Peyer's patch (tissue), 4 donors: ENCODE results near the gene LY6G6F. TPM values are rescaled to one million over a fixed set of nuclear protein-coding genes. Genes with fewer than 3 reads are reported as not detected.

Experiments used
- DNase-seq, 3 donors: peaks; one replicate each; pipeline ENCODE4 v3.0.0-alpha.2; 2017 to 2019
- H3K27ac ChIP-seq, 4 donors: fragments of 200-600 bp; sonication (generic); one replicate each; pipeline ENCODE4 v1.5.1; 2016 to 2019
- H3K27me3 ChIP-seq, 2 donors: fragments of 200-600 bp; sonication (generic); one replicate each; pipeline ENCODE4 v1.5.1; 2019
- H3K36me3 ChIP-seq, 3 donors: fragments of 200-600 bp; sonication (generic); one replicate each; pipeline ENCODE4 v1.5.1; 2016 to 2019
- H3K4me1 ChIP-seq, 4 donors: fragments of 200-600 bp; sonication (generic); one replicate each; pipeline ENCODE4 v1.5.1; 2016 to 2019
- H3K4me3 ChIP-seq, 4 donors: fragments of 200-600 bp; sonication (generic); 1 replicate in 3 of 4; 2 replicates in 1 of 4; pipeline ENCODE4 v1.5.1; 2016 to 2019; ENCODE audit warnings: mild to moderate bottlenecking in 1 of 4
- H3K9me3 ChIP-seq, 4 donors: fragments of 200-600 bp; sonication (generic); one replicate each; pipeline ENCODE4 v1.5.1; 2016 to 2019; ENCODE audit warnings: mild to moderate bottlenecking in 1 of 4
- POLR2A ChIP-seq, 2 donors: fragments of 450-650 bp; IDR thresholded peaks; one replicate each; pipeline ENCODE4 v1.5.1; 2017; ENCODE audit warnings: antibody characterized with exemption in 2 of 2, mild to moderate bottlenecking in 2 of 2, moderate library complexity in 2 of 2
- small RNA-seq, 2 donors: library from RNA; depleted of rRNA; stranded (forward); fragments of <200 nt; gene quantifications; one replicate each; pipeline ENCODE3, GENCODE V24; 2016
- total RNA-seq, 4 donors: library from RNA; depleted of rRNA; stranded (reverse); fragments of >200 nt; gene quantifications; one replicate each; pipeline ENCODE4 v1.1.0, GENCODE V29; 2016
- TF ChIP-seq, protein P1 (sequence below), 6 experiments: fragments of 450-650 bp in 4 of 6; fragments of 200-600 bp in 2 of 6; sonication (generic) in 1 of 6; IDR thresholded peaks; one replicate each; pipeline ENCODE4 v1.5.1; 2017 to 2019; ENCODE audit warnings: antibody characterized with exemption in 6 of 6, mild to moderate bottlenecking in 3 of 6, moderate library complexity in 1 of 6

LY6G6F gene
- total RNA-seq, 4 donors from 2014 or later, result not detected

DNA sequence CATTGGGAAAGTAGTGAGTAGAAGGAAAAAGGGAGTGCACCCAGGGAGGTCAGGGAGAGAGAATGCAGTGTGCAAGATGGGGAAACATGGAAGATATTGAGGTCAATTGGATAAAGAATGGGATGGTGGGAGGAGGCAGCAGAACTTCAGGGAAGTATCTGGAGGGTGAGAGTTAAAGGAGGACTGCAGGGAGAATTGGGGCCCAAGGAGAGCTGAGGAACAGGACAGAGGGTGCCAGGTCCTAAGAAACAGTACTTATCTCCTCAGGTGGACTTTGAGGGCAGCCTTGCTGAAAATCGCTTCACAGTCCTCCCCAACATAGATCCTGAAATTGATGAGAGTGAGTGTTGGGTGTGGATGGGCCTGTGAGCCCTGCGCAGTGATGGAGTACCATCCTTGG, 51.6 kb downstream of the LY6G6F start:
- Histone ChIP-seq H3K27me3 (no peaks in the 10 kb centered on the region), H3K4me3 (no peak overlapping the region), H3K9me3 (no peaks in the 10 kb centered on the region), H3K36me3 (no peaks in the 10 kb centered on the region), H3K27ac (no peak overlapping the region), H3K4me1 (peaks cover 0 to 13% (median 0%) of the 10 kb centered on the region in 4 donors)
- DNase-seq, result no peak
- no peak for TF ChIP-seq POLR2A (IDR thresholded peaks at IDR 0.05)
- TF ChIP-seq, protein P1, sequence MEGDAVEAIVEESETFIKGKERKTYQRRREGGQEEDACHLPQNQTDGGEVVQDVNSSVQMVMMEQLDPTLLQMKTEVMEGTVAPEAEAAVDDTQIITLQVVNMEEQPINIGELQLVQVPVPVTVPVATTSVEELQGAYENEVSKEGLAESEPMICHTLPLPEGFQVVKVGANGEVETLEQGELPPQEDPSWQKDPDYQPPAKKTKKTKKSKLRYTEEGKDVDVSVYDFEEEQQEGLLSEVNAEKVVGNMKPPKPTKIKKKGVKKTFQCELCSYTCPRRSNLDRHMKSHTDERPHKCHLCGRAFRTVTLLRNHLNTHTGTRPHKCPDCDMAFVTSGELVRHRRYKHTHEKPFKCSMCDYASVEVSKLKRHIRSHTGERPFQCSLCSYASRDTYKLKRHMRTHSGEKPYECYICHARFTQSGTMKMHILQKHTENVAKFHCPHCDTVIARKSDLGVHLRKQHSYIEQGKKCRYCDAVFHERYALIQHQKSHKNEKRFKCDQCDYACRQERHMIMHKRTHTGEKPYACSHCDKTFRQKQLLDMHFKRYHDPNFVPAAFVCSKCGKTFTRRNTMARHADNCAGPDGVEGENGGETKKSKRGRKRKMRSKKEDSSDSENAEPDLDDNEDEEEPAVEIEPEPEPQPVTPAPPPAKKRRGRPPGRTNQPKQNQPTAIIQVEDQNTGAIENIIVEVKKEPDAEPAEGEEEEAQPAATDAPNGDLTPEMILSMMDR (IDR thresholded peaks at IDR 0.05), result no peak

Small RNA genes within 50 kb of the gene (small RNA-seq; reads per million reads assigned to genes)
- 0 reads per million in 2 donors for gene LY6G6D
- gene MIR4646, result 0 to 0.47 reads per million in 2 donors
- 0 reads per million in 2 donors for gene RF00019
- 0 reads per million in 2 donors for gene RNU6-850P

Other genes with a start within 250 kb of the LY6G6F start
- gene MICB, start 208.7 kb upstream of the LY6G6F start, total RNA-seq, result 1 to 10 TPM; 4.7 to 9.9 (median 8.0) TPM
- not detected for gene MCCD1, start 177.9 kb upstream of the LY6G6F start, total RNA-seq
- 1,000 to 10,000 TPM in 1 of 4 donors, 100 to 1,000 TPM in 3; 161 to 1,087 (median 280) TPM for gene DDX39B, start 164.9 kb upstream of the LY6G6F start, total RNA-seq
- gene ATP6V1G2, start 160.3 kb upstream of the LY6G6F start, total RNA-seq, result not detected
- gene NFKBIL1, start 159.3 kb upstream of the LY6G6F start, total RNA-seq, result 10 to 100 TPM; 20.0 to 34.5 (median 30.1) TPM
- gene LTA, start 134.6 kb upstream of the LY6G6F start, total RNA-seq, result not detected
- gene TNF, start 131.3 kb upstream of the LY6G6F start, total RNA-seq, result 1 to 10 TPM in 1 of 4 donors, under 1 TPM in 1, not detected in 2; 0.67 to 3.4 TPM
- 10 to 100 TPM in 1 of 4 donors, not detected in 3; 14.9 TPM for gene LTB, start 124.4 kb upstream of the LY6G6F start, total RNA-seq
- gene LST1, start 120.6 kb upstream of the LY6G6F start, total RNA-seq, result 10 to 100 TPM in 1 of 4 donors, 1 to 10 TPM in 1, not detected in 2; 2.5 to 11.6 TPM
- gene NCR3, start 113.9 kb upstream of the LY6G6F start, total RNA-seq, result not detected
- 100 to 1,000 TPM in 1 of 4 donors, 10 to 100 TPM in 1, 1 to 10 TPM in 2; 6.1 to 112 (median 11.2) TPM for gene AIF1, start 91.6 kb upstream of the LY6G6F start, total RNA-seq
- gene PRRC2A, start 86.2 kb upstream of the LY6G6F start, total RNA-seq, result 100 to 1,000 TPM in 3 of 4 donors, 10 to 100 TPM in 1; 67.1 to 133 (median 126) TPM
- gene BAG6, start 54.2 kb upstream of the LY6G6F start, total RNA-seq, result 100 to 1,000 TPM; 242 to 421 (median 323) TPM
- 10 to 100 TPM in 3 of 4 donors, not detected in 1; 10.0 to 34.9 (median 10.9) TPM for gene APOM, start 51.0 kb upstream of the LY6G6F start, total RNA-seq
- 10 to 100 TPM; 26.4 to 46.7 (median 37.2) TPM for gene C6orf47, start 46.1 kb upstream of the LY6G6F start, total RNA-seq
- gene GPANK1, start 41.9 kb upstream of the LY6G6F start, total RNA-seq, result 10 to 100 TPM; 29.4 to 63.5 (median 41.9) TPM
- 100 to 1,000 TPM; 209 to 243 (median 227) TPM for gene CSNK2B, start 40.8 kb upstream of the LY6G6F start, total RNA-seq
- gene LY6G5B, start 36.9 kb upstream of the LY6G6F start, total RNA-seq, result 10 to 100 TPM in 3 of 4 donors, 1 to 10 TPM in 1; 7.2 to 25.6 (median 19.7) TPM
- gene LY6G5C, start 25.8 kb upstream of the LY6G6F start, total RNA-seq, result not detected
- gene ABHD16A, start 3.5 kb upstream of the LY6G6F start, total RNA-seq, result 10 to 100 TPM; 44.1 to 92.6 (median 63.1) TPM
- gene LY6G6D, start 8.5 kb downstream of the LY6G6F start, total RNA-seq, result not detected
- gene LY6G6C, start 14.9 kb downstream of the LY6G6F start, total RNA-seq, result not detected
- gene MPIG6B, start 16.5 kb downstream of the LY6G6F start, total RNA-seq, result not detected
- gene DDAH2, start 22.4 kb downstream of the LY6G6F start, total RNA-seq, result 100 to 1,000 TPM in 1 of 4 donors, 10 to 100 TPM in 3; 25.6 to 136 (median 53.3) TPM
- gene CLIC1, start 29.7 kb downstream of the LY6G6F start, total RNA-seq, result 100 to 1,000 TPM; 207 to 307 (median 270) TPM
- 10 to 100 TPM; 21.4 to 72.6 (median 46.1) TPM for gene MSH5, start 33.1 kb downstream of the LY6G6F start, total RNA-seq
- gene SAPCD1, start 55.8 kb downstream of the LY6G6F start, total RNA-seq, result 10 to 100 TPM in 1 of 4 donors, 1 to 10 TPM in 3; 6.6 to 10.3 (median 9.5) TPM
- gene VWA7, start 70.5 kb downstream of the LY6G6F start, total RNA-seq, result 10 to 100 TPM in 3 of 4 donors, not detected in 1; 16.8 to 26.0 (median 19.7) TPM
- 10 to 100 TPM; 33.9 to 53.6 (median 44.7) TPM for gene VARS1, start 88.9 kb downstream of the LY6G6F start, total RNA-seq
- 10 to 100 TPM; 11.8 to 42.9 (median 19.1) TPM for gene LSM2, start 100.1 kb downstream of the LY6G6F start, total RNA-seq
- gene HSPA1L, start 108.4 kb downstream of the LY6G6F start, total RNA-seq, result 1 to 10 TPM in 2 of 4 donors, under 1 TPM in 1, not detected in 1; 0.88 to 1.7 (median 1.5) TPM
- 100 to 1,000 TPM in 1 of 4 donors, 10 to 100 TPM in 3; 38.1 to 123 (median 67.0) TPM for gene HSPA1A, start 108.7 kb downstream of the LY6G6F start, total RNA-seq
- gene HSPA1B, start 120.9 kb downstream of the LY6G6F start, total RNA-seq, result 100 to 1,000 TPM in 3 of 4 donors, 10 to 100 TPM in 1; 85.7 to 199 (median 146) TPM
- gene NEU1, start 156.0 kb downstream of the LY6G6F start, total RNA-seq, result 100 to 1,000 TPM in 1 of 4 donors, 10 to 100 TPM in 3; 11.6 to 100 (median 81.8) TPM
- 100 to 1,000 TPM in 3 of 4 donors, 10 to 100 TPM in 1; 64.4 to 508 (median 436) TPM for gene SLC44A4, start 172.1 kb downstream of the LY6G6F start, total RNA-seq
- 10 to 100 TPM; 25.0 to 75.1 (median 50.6) TPM for gene EHMT2, start 190.8 kb downstream of the LY6G6F start, total RNA-seq
- 1 to 10 TPM in 3 of 4 donors, not detected in 1; 1.0 to 5.0 (median 1.9) TPM for gene ZBTB12, start 195.2 kb downstream of the LY6G6F start, total RNA-seq
- 10 to 100 TPM; 15.3 to 63.2 (median 38.4) TPM for gene C2, start 220.9 kb downstream of the LY6G6F start, total RNA-seq
- gene CFB, start 239.2 kb downstream of the LY6G6F start, total RNA-seq, result 100 to 1,000 TPM in 1 of 4 donors, 10 to 100 TPM in 3; 23.1 to 183 (median 89.9) TPM